ENCODE results near the gene EYA4.
A peak's percentile ranks its signal among the peaks of the same experiment; 100 is the strongest.

Gene EYA4

DNA sequence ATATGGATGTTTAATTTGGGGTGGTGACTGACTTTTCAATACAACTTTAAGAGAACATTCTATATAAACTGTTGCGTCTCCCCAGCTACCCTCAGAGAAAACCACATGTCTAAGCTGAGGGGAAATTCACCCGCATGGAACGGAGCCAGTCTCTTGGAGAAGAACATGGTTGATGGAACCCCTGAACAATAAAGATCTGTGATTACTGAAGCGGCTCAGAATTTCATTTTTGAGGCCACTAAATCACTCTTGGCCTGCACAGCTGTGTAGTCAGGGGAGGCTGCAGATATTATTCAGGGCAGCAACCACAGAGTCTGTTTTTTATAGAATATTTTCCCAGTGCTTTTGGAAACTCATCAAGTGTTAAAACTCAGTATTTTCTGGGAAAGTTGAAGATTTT, 73.8 kb downstream of the EYA4 start:
- no peak for DNase-seq (ENCODE audit: low read depth)
- no peak overlapping the region for H3K4me3 ChIP-seq (replicated peaks; ENCODE audit: low read depth, low read length)
- TF ChIP-seq, protein P1, sequence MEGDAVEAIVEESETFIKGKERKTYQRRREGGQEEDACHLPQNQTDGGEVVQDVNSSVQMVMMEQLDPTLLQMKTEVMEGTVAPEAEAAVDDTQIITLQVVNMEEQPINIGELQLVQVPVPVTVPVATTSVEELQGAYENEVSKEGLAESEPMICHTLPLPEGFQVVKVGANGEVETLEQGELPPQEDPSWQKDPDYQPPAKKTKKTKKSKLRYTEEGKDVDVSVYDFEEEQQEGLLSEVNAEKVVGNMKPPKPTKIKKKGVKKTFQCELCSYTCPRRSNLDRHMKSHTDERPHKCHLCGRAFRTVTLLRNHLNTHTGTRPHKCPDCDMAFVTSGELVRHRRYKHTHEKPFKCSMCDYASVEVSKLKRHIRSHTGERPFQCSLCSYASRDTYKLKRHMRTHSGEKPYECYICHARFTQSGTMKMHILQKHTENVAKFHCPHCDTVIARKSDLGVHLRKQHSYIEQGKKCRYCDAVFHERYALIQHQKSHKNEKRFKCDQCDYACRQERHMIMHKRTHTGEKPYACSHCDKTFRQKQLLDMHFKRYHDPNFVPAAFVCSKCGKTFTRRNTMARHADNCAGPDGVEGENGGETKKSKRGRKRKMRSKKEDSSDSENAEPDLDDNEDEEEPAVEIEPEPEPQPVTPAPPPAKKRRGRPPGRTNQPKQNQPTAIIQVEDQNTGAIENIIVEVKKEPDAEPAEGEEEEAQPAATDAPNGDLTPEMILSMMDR (IDR thresholded peaks at IDR 0.05; ENCODE audit: low read length, missing control alignments) = no peak

DNA sequence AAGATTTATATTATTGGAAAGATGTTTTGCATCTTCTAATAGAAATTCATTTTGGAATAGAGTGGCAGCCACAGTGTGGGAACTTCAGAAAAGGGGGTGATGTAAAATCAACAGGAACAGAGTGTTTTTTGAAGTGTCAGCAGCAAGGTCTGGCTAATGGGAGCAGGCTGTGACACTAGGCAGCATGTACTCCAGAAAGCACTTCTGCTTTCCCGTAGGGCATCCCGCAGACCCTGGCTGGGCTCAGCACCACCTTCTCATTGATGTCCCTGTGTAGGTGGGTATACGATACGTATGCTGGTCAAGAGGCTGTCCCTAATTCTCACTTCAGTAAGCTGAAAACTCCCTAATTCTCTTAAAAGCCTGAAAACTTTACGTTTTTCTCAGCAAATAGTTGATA, 74.7 kb downstream of the EYA4 start:
- TF ChIP-seq, protein P1 (IDR thresholded peaks at IDR 0.05; ENCODE audit: low read length, missing control alignments) = no peak

DNA sequence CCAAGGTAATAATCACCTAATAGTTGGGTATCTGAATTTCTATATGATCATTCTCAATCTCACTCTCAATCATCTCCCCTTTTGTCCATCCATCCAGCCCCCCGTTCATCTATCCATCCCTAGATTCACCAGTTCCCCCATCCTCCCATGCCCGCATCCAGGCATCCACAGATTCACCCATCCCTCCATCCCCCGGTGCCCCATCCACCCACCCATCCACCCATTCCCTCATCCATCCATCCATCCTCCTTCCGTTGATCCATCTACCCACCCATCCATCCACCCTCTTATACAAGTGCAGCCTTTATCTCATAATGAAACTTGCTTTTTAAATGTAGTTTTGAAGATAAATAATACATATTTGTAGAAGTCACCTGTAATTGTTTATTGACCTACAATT, 76.5 kb downstream of the EYA4 start:
- no peak overlapping the region for H3K4me3 ChIP-seq (replicated peaks; ENCODE audit: low read depth, low read length)
- TF ChIP-seq, protein P1 (IDR thresholded peaks at IDR 0.05; ENCODE audit: low read length, missing control alignments) = no peak
- no peak for DNase-seq (ENCODE audit: low read depth)

More for the DNA sequence above, 74.7 kb downstream of the EYA4 start:
- no peak overlapping the region for H3K4me3 ChIP-seq (replicated peaks; ENCODE audit: low read depth, low read length)
- DNase-seq (ENCODE audit: low read depth) = no peak

DNA sequence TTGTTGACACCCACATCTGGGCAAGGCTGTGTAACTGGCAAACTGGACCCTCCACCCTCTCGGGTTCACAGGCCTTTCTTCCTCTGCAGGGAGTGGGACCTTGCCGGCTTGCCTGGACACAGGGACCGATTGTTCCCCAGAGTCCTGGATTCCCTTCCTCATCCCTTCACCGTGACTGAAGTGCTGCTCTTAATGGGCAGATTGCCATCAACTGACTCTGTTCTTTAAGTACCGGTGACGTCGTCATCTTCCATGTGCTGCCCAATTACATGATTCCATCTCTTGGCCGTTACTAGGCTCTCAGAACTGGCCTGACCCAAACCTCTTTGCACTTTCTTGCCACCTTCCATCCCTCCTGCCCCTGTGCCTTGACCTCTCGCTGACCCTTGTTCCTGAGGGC, 85.4 kb downstream of the EYA4 start:
- DNase-seq (ENCODE audit: low read depth) = no peak
- TF ChIP-seq, protein P1 (IDR thresholded peaks at IDR 0.05; ENCODE audit: low read length, missing control alignments) = no peak
- H3K4me3 ChIP-seq (replicated peaks; ENCODE audit: low read depth, low read length) = no peak overlapping the region

DNA sequence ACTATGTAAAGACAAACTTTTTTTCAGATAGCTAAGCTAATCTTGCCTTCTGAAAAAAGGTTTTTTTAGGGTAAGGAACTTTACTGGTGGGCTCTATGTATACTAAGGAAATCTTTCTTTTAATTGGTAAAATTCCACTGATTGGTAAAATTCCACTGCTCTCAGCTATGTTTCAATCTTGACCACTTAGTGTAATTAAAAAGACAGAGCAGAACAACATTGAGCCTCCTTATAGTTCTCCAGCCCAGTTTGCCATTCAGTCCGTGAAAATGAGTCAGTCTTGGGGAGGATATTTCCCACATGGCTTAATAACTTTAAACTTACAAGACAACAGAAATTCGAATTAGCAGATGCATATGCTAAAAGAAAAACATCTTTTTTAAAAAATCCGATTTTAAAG, 92.7 kb downstream of the EYA4 start:
- TF ChIP-seq, protein P1 (IDR thresholded peaks at IDR 0.05; ENCODE audit: low read length, missing control alignments) = no peak
- H3K4me3 ChIP-seq (replicated peaks; ENCODE audit: low read depth, low read length) = no peak overlapping the region
- no peak for DNase-seq (ENCODE audit: low read depth)

DNA sequence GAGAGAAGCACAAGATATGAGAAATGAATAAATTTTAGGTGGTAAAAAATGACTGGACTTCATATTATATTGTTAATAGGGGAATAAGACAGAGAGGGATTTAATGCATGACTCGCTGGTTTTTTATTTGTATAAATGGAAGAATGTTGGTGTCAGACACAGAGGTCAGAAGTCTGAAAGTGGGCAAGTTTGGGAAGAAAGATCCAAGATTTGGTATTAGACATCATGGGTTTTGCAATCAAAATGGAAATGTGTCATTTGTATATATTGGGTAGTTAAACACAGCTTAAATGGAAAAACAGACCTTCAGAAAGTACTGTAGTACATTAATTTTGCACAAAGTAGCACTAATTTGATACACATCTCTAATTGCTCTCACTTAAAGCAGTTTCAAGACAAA, 96.2 kb downstream of the EYA4 start:
- DNase-seq (ENCODE audit: low read depth) = peak; percentile 30
- TF ChIP-seq, protein P1 (IDR thresholded peaks at IDR 0.05; ENCODE audit: low read length, missing control alignments) = no peak
- H3K4me3 ChIP-seq (replicated peaks; ENCODE audit: low read depth, low read length) = no peak overlapping the region

DNA sequence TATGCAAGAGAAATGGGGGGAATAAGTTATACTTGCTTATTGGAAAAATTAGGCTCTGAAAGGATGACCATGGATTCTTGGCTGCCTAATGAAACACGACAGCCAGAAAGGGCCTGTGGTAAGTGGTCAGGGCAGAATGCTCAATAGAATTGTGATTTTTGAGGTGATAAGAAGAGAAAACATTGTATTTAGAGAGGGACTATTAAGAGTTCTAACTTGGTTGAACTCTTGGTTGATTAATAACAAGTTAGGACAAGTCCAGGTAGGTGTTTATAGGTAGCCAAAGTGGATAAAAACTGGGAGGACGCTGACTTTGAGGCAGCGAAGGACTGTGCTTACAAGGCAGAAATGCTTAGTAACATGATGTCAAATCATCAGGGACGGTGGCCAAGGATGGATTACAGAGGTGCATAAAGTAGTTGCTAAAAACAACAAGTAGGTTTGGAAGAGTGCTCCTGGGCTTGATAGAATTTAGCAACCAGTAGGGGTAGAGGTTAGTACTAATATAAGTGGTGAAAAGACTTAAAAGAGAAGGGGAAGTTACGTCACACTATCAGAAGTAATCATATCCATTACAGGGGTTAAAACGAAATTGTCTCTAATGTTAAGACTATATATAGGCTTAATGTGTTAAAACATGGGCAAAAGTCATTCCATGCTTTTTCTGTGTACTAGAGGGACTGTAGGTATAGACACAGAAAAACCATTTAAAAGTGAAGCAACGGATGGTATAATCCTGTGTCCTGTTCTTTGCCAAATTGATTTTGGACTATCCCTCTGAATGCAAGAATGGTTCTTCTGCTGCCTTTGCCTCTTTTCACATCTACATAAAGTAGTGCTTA, 98.6 kb downstream of the EYA4 start:
- H3K4me3 ChIP-seq (replicated peaks; ENCODE audit: low read depth, low read length) = no peak overlapping the region
- TF ChIP-seq, protein P1 (IDR thresholded peaks at IDR 0.05; ENCODE audit: low read length, missing control alignments) = no peak
- DNase-seq (ENCODE audit: low read depth) = no peak

Data from fibroblast of pulmonary artery (primary cell).